Spleen (tissue), 11 donors: ENCODE data around the gene AFP. TPM values are rescaled to one million over a fixed set of nuclear protein-coding genes. Genes with fewer than 3 reads are reported as not detected.

Experiments
- DNase-seq: peaks from one replicate; pipeline ENCODE4 v3.0.0-alpha.2; 2020
- H3K27ac ChIP-seq, 8 donors: fragments of 200-600 bp; sonication (generic) in 7 of 8; 1 replicate in 4 of 8; 2 replicates in 4 of 8; pipeline versions ENCODE4 v1.5.0 to v1.8.0; 2016 to 2021; ENCODE audit warnings: inconsistent platforms in 4 of 8, mild to moderate bottlenecking in 4 of 8, moderate library complexity in 1 of 8
- H3K27me3 ChIP-seq, 7 donors: fragments of 200-600 bp; sonication (generic) in 6 of 7; replicated peaks in 1 of 7; 1 replicate in 4 of 7; 2 replicates in 3 of 7; pipeline versions ENCODE4 v1.5.0 to v1.8.0; 2016 to 2021; ENCODE audit warnings: inconsistent platforms in 3 of 7, mild to moderate bottlenecking in 1 of 7
- H3K36me3 ChIP-seq, 6 donors: fragments of 200-600 bp; sonication (generic) in 5 of 6; 1 replicate in 4 of 6; 2 replicates in 2 of 6; pipeline versions ENCODE4 v1.5.0 to v1.8.0; 2016 to 2021; ENCODE audit warnings: inconsistent platforms in 2 of 6
- H3K4me1 ChIP-seq, 6 donors: fragments of 200-600 bp; sonication (generic) in 5 of 6; 1 replicate in 3 of 6; 2 replicates in 3 of 6; pipeline versions ENCODE4 v1.5.0 to v1.8.0; 2016 to 2021; ENCODE audit warnings: inconsistent platforms in 3 of 6
- H3K4me3 ChIP-seq, 8 donors: fragments of 200-600 bp; sonication (generic) in 7 of 8; 1 replicate in 4 of 8; 2 replicates in 4 of 8; pipeline versions ENCODE4 v1.5.0 to v1.8.0; 2016 to 2021; ENCODE audit warnings: inconsistent platforms in 4 of 8, mild to moderate bottlenecking in 4 of 8, moderate library complexity in 2 of 8
- H3K9me3 ChIP-seq, 8 donors: fragments of 200-600 bp; sonication (generic) in 7 of 8; 1 replicate in 4 of 8; 2 replicates in 4 of 8; pipeline versions ENCODE4 v1.5.0 to v1.8.0; 2016 to 2021; ENCODE audit warnings: inconsistent platforms in 4 of 8
- POLR2A ChIP-seq, 3 donors: fragments of 450-650 bp; IDR thresholded peaks; one replicate each; pipeline ENCODE4 v1.5.1; 2017; ENCODE audit warnings: antibody characterized with exemption in 3 of 3, mild to moderate bottlenecking in 1 of 3
- POLR2AphosphoS5 ChIP-seq, 3 donors: sonication (generic); formaldehyde crosslinking; IDR thresholded peaks; one replicate each; pipeline ENCODE4 v1.5.1; 2017; ENCODE audit warnings: antibody characterized with exemption in 3 of 3
- WGBS, 5 donors: extraction: QIAGEN DNeasy Blood & Tissue Kit in 3 of 5; methylation state at CpG; one replicate each; pipeline versions ENCODE4 v1.1.5 to v1.1.7; 2013 to 2018; 5-methylcytosine and 5-hydroxymethylcytosine counted together
- intact Hi-C: fragments of 100-400 bp; cut with DNase I; formaldehyde crosslinking; loops from one replicate; pipeline ENCODE4 v1.15.0; 2023; ENCODE audit warnings: low total_unique reads
- polyA plus RNA-seq, 3 donors: library from polyadenylated mRNA; stranded (reverse); fragments of 200-250 nt; gene quantifications; one replicate each; pipeline ENCODE4 v1.2.1, GENCODE V29; 2013
- total RNA-seq, 7 donors: library from RNA; depleted of rRNA in 3 of 7; stranded (reverse); fragments of >200 nt in 3 of 7; fragmentation: NEBNext Ultra II Directional in 4 of 7; extraction: Animal tissue kit (Norgen Biotek cat#: 25700) in 4 of 7; gene quantifications; one replicate each; pipeline versions ENCODE4 v1.1.0 to v1.2.1, GENCODE V29; 2016 to 2021
- TF ChIP-seq, protein P1 (sequence below), 11 experiments: fragments of 200-600 bp in 7 of 11; fragments of 450-650 bp in 4 of 11; sonication (generic) in 4 of 11; IDR thresholded peaks in 8 of 11; conservative IDR thresholded peaks in 3 of 11; 1 replicate in 7 of 11; 2 replicates in 4 of 11; pipeline versions ENCODE4 v1.4.0 to v1.8.0; 2016 to 2021; ENCODE audit warnings: antibody characterized with exemption in 11 of 11, inconsistent platforms in 4 of 11, mild to moderate bottlenecking in 1 of 11
- donor health status: healthy with polysubstance abuse.
- donor health status: DM: no; HTN: no; CAD: no; lungs with moderate emphysema.
- donor health status: DM: no; HTN: no; CAD: no.
- donor health status: Bipolar disorder and iron deficiency.
- donor health status: healthy.
- donor health status: DM: no; HTN: no; CAD: no.
- donor health status: DM: yes; HTN: yes; CAD: no.

AFP gene
- total and polyA plus RNA-seq, 10 donors, result not detected

DNA sequence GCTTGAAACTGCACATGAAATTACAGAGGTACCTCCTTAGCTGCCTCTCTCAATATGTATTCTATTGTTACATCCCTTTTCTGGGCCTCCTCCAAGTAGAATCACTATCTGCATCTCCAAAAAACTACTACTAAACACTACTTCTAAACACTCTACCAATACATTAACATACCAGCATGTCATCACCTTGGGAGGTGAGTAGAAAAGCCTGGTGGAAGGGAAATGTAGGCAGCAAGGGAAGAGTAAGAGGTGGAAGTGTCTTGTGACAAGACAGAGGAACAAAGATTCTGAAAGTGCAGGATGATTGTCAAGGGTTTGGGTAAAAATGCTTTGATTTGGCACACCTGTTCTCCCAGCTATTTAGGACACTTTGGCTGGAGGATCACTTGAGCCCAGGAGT is 49.1 kb downstream of the AFP start:
- Histone ChIP-seq H3K4me1 (no peaks in the 10 kb centered on the region), H3K36me3 (no peaks in the 10 kb centered on the region), H3K27me3 (peaks cover 0 to 5% (median 0%) of the 10 kb centered on the region in 7 donors), H3K4me3 (no peak overlapping the region), H3K27ac (no peak overlapping the region), H3K9me3 (no peaks in the 10 kb centered on the region)
- DNase-seq, result no peak
- intact Hi-C loops, result no loop called here
- TF ChIP-seq, protein P1, sequence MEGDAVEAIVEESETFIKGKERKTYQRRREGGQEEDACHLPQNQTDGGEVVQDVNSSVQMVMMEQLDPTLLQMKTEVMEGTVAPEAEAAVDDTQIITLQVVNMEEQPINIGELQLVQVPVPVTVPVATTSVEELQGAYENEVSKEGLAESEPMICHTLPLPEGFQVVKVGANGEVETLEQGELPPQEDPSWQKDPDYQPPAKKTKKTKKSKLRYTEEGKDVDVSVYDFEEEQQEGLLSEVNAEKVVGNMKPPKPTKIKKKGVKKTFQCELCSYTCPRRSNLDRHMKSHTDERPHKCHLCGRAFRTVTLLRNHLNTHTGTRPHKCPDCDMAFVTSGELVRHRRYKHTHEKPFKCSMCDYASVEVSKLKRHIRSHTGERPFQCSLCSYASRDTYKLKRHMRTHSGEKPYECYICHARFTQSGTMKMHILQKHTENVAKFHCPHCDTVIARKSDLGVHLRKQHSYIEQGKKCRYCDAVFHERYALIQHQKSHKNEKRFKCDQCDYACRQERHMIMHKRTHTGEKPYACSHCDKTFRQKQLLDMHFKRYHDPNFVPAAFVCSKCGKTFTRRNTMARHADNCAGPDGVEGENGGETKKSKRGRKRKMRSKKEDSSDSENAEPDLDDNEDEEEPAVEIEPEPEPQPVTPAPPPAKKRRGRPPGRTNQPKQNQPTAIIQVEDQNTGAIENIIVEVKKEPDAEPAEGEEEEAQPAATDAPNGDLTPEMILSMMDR (IDR thresholded peaks at IDR 0.05 in 8 of 11, conservative IDR thresholded peaks at IDR 0.05 in 3 of 11), result no peak
- TF ChIP-seq POLR2A (IDR thresholded peaks at IDR 0.05) (no peak), POLR2AphosphoS5 (IDR thresholded peaks at IDR 0.05) (no peak)

DNA sequence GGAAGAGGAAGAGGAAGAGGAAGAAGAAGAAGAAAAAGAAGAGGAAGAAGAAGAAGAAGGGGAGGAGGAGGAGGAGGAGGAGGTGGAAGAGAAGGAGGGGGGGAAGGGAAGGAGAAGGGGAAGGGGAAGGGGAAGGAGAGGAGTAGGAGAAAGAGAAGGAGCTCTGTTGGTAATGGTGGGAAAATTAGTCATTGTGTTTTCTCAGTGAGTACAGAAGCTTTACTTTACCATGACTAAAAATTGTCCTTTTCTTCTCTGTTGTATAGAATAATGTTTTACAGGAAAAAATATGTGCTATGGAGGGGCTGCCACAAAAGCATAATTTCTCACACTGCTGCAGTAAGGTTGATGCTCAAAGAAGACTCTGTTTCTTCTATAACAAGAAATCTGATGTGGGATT is 49.6 kb downstream of the AFP start:
- no peak for DNase-seq

DNA sequence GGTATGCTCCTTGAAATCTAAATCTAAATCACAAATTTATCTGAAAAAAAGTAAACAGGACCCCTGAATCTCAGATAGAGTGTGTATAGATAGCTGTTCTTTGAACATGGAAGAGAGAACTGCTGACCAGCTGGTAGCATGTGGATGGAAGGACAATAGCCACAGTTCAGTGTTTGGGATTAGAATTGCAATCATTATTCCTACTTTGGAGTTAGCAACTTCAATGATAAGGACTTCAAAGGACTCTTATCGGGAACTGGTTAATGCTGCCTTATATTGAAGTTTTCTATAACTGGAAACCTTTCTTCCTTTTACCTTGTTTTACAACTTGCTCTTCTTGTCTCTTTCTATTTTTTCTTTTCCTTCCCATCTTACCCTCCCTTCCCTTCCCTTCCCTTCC is 50.5 kb downstream of the AFP start:
- Histone ChIP-seq H3K4me1 (no peaks in the 10 kb centered on the region), H3K27ac (no peak overlapping the region), H3K4me3 (no peak overlapping the region), H3K36me3 (no peaks in the 10 kb centered on the region), H3K9me3 (no peaks in the 10 kb centered on the region), H3K27me3 (peaks cover 0 to 5% (median 0%) of the 10 kb centered on the region in 7 donors)
- no peak for DNase-seq
- WGBS, 5 donors, result 84 to 95% (median 90%) methylated on average over 1 of the region's 1 CpG
- TF ChIP-seq POLR2A (IDR thresholded peaks at IDR 0.05) (no peak), POLR2AphosphoS5 (IDR thresholded peaks at IDR 0.05) (no peak)
- TF ChIP-seq, protein P1 (IDR thresholded peaks at IDR 0.05 in 8 of 11, conservative IDR thresholded peaks at IDR 0.05 in 3 of 11), result no peak
- intact Hi-C loops, result no loop called here

More for the DNA sequence above, 49.6 kb downstream of the AFP start:
- H3K27me3 ChIP-seq, result peaks cover 0 to 5% (median 0%) of the 10 kb centered on the region in 7 donors
- no peak for TF ChIP-seq POLR2AphosphoS5 (IDR thresholded peaks at IDR 0.05)
- no peak overlapping the region for H3K27ac ChIP-seq
- no peaks in the 10 kb centered on the region for H3K4me1 ChIP-seq
- no peaks in the 10 kb centered on the region for H3K9me3 ChIP-seq
- H3K4me3 ChIP-seq, result no peak overlapping the region
- intact Hi-C loops, result no loop called here
- no peaks in the 10 kb centered on the region for H3K36me3 ChIP-seq

DNA sequence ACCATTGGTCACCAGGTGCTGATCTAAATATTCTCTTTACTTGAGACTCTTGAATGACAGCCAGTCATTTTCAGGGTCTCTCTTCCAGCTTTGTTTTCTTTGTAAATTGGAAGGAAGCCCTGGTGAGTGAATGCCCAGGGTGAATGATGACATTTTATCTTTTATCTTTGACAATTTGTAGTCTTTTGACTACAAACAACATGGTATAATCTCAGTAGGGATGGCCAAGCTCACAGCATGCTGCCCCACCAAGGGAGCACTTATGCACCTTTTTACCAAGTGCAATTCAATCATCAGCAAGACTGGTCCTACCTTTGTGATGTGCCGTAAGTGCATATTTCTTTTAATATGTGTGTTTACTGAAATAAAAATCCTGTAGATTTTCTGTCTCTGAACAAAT is 51.2 kb downstream of the AFP start:
- H3K27ac ChIP-seq, result no peak overlapping the region
- no peak for DNase-seq
- WGBS, 5 donors, result 89 to 100% (median 97%) methylated on average over 1 of the region's 1 CpG
- H3K36me3 ChIP-seq, result no peaks in the 10 kb centered on the region
- H3K9me3 ChIP-seq, result no peaks in the 10 kb centered on the region
- no peak overlapping the region for H3K4me3 ChIP-seq
- H3K4me1 ChIP-seq, result no peaks in the 10 kb centered on the region
- intact Hi-C loops, result no loop called here
- peaks cover 0 to 5% (median 0%) of the 10 kb centered on the region in 7 donors for H3K27me3 ChIP-seq
- TF ChIP-seq, protein P1 (IDR thresholded peaks at IDR 0.05 in 8 of 11, conservative IDR thresholded peaks at IDR 0.05 in 3 of 11), result no peak
- TF ChIP-seq POLR2A (IDR thresholded peaks at IDR 0.05) (no peak), POLR2AphosphoS5 (IDR thresholded peaks at IDR 0.05) (no peak)
